Mucosa of descending colon (tissue), 3 donors: ENCODE data around the gene MCUB. TPM values are rescaled to one million over a fixed set of nuclear protein-coding genes. Genes with fewer than 3 reads are reported as not detected.

Experiments used
- ATAC-seq: fragments of 200-7000 bp; cut with Tn5 transposase; one replicate; pipeline ENCODE4 v1.9.1; 2020; ENCODE audit warnings: mild to moderate bottlenecking, moderate library complexity
- DNase-seq, 3 donors: peaks; one replicate each; pipeline ENCODE4 v3.0.0-alpha.2; 2020
- H3K36me3 ChIP-seq: fragments of 200-600 bp; one replicate; pipeline ENCODE4 v1.8.0; 2021; ENCODE audit warnings: low read depth, mild to moderate bottlenecking
- H3K4me1 ChIP-seq: fragments of 200-600 bp; one replicate; pipeline ENCODE4 v1.8.0; 2021; ENCODE audit warnings: low read depth, mild to moderate bottlenecking
- H3K4me3 ChIP-seq: fragments of 200-600 bp; one replicate; pipeline ENCODE4 v1.8.0; 2021; ENCODE audit warnings: mild to moderate bottlenecking
- H3K9me3 ChIP-seq: fragments of 200-600 bp; one replicate; pipeline ENCODE4 v1.8.0; 2021; ENCODE audit warnings: mild to moderate bottlenecking
- CTCF ChIP-seq: fragments of 200-600 bp; IDR thresholded peaks from one replicate; pipeline ENCODE4 v1.8.0; 2022; ENCODE audit warnings: antibody characterized with exemption, mild to moderate bottlenecking
- intact Hi-C, 2 donors: fragments of 100-400 bp; cut with DNase I in 1 of 2; cut with micrococcal nuclease in 1 of 2; formaldehyde crosslinking; loops; one replicate each; pipeline versions ENCODE4 v1.11.0 to v1.11.1; 2022; cut with DNase I, micrococcal nuclease
- total RNA-seq, 3 donors: library from RNA; stranded (reverse); fragmentation: NEBNext Ultra II Directional in 2 of 3; extraction: Animal tissue kit (Norgen Biotek cat#: 25700) in 2 of 3; gene quantifications; one replicate each; pipeline versions ENCODE4 v1.2.1 to v1.2.4, GENCODE V29; 2021 to 2023
- donor health status: DM: no; HTN: no; CAD: no; lungs with moderate emphysema.
- donor health status: DM: no; HTN: no; CAD: no.
- donor health status: DM: no; HTN: yes; CAD: no.

The MCUB gene
- total RNA-seq, 3 donors from 2014 or later: 2.7 to 11.5 (median 6.6) TPM

GRCh38 chr4:109735566-109736365 lies 175.7 kb downstream of the MCUB start:
- no peak overlapping the region for H3K4me3 ChIP-seq
- no peaks in the 10 kb centered on the region for H3K4me1 ChIP-seq
- intact Hi-C loops: no loop called here
- peak; percentile 92 for ATAC-seq
- TF ChIP-seq CTCF: no peak
- DNase-seq: peak in 1 of 3 donors; percentile 36
- no peaks in the 10 kb centered on the region for H3K36me3 ChIP-seq
- no peaks in the 10 kb centered on the region for H3K9me3 ChIP-seq

Other genes with a start within 250 kb of the MCUB start
- gene SEC24B, start 126.4 kb upstream of the MCUB start, total RNA-seq: 10 to 100 TPM; 28.5 to 41.7 (median 35.0) TPM
- 10 to 100 TPM; 40.1 to 81.5 (median 78.7) TPM for gene CASP6, start 143.2 kb downstream of the MCUB start, total RNA-seq
- 10 to 100 TPM; 30.9 to 45.3 (median 43.5) TPM for gene PLA2G12A, start 169.8 kb downstream of the MCUB start, total RNA-seq
- 10 to 100 TPM in 1 of 3 donors, 1 to 10 TPM in 2; 3.3 to 11.8 (median 6.6) TPM for gene CFI, start 241.8 kb downstream of the MCUB start, total RNA-seq